ENCODE results near the gene TRAF2.

DNA sequence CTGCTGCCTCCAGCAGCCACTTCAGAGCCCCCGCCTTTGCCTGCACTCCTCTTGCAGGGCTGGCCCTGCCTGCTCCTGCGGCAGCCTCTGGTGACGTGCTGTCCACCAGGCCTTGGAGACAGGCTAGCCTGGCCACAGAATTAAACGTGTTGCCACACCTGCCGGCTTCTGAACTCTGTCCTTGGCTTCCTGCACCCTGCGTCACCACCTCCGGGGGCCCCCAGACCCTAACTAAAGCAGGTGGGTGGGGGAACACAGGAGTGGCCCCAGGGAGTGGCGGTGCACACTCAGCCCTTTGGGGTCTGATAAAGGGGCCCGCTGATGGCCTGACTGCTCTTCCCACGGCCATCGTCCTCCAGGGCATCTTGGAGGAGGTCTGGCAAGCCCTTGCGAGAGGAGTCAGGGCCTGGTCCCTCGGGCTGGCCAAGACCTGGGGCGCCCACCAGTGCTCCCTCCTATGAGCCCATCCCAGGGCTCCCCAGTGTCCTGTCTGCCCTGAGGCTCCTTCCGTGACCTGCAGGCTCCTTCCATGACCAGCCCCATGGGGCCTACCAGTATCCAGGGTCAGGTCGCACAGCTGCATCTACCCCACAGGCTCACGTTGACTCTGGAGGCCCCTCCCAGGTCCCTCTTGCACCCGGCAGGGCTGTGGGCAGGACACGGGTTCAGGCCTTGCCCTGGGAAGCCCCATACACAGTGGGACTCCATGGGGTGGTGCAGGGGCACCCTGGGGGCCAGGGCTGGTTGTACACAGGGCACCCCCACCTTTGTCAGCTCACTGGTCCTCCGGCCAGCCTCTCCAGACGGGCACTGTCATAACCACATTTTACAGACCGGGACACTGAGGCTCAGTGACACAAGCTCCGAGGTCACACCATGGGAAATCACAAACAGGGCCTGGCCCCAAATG, 35.2 kb upstream of the TRAF2 start:
- TF ChIP-seq, protein P1, sequence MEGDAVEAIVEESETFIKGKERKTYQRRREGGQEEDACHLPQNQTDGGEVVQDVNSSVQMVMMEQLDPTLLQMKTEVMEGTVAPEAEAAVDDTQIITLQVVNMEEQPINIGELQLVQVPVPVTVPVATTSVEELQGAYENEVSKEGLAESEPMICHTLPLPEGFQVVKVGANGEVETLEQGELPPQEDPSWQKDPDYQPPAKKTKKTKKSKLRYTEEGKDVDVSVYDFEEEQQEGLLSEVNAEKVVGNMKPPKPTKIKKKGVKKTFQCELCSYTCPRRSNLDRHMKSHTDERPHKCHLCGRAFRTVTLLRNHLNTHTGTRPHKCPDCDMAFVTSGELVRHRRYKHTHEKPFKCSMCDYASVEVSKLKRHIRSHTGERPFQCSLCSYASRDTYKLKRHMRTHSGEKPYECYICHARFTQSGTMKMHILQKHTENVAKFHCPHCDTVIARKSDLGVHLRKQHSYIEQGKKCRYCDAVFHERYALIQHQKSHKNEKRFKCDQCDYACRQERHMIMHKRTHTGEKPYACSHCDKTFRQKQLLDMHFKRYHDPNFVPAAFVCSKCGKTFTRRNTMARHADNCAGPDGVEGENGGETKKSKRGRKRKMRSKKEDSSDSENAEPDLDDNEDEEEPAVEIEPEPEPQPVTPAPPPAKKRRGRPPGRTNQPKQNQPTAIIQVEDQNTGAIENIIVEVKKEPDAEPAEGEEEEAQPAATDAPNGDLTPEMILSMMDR (IDR thresholded peaks at IDR 0.05): no peak
- no peak for TF ChIP-seq POLR2A (IDR thresholded peaks at IDR 0.05)
